Muscle layer of duodenum (tissue), 2 donors: Measurements from ENCODE around the gene GAST.
A peak's percentile ranks its signal among the peaks of the same experiment; 100 is the strongest.

ENCODE experiments used
- H3K27ac ChIP-seq: one replicate; pipeline ENCODE4 v1.7.0; 2013; ENCODE audit warnings: mild to moderate bottlenecking, low read length
- H3K27me3 ChIP-seq: one replicate; pipeline ENCODE4 v1.7.0; 2013; ENCODE audit warnings: low read depth, mild to moderate bottlenecking, control low read depth, low read length
- H3K36me3 ChIP-seq, 2 donors: one replicate each; pipeline ENCODE4 v1.7.0; 2013; ENCODE audit warnings: low read length in 2 of 2, control low read depth in 1 of 2, mild to moderate bottlenecking in 1 of 2; ENCODE audit not compliant: insufficient read depth in 2 of 2, control insufficient read depth in 1 of 2
- H3K4me1 ChIP-seq, 2 donors: one replicate each; pipeline ENCODE4 v1.7.0; 2013; ENCODE audit warnings: low read length in 2 of 2, mild to moderate bottlenecking in 2 of 2, control low read depth in 1 of 2, moderate library complexity in 1 of 2; ENCODE audit not compliant: insufficient read depth in 2 of 2, control insufficient read depth in 1 of 2
- H3K4me3 ChIP-seq, 2 donors: one replicate each; pipeline ENCODE4 v1.7.0; 2013; ENCODE audit warnings: low read length in 2 of 2, low read depth in 1 of 2, mild to moderate bottlenecking in 1 of 2
- H3K9me3 ChIP-seq, 2 donors: one replicate each; pipeline ENCODE4 v1.7.0; 2013; ENCODE audit warnings: low read length in 2 of 2, control low read depth in 1 of 2, mild to moderate bottlenecking in 1 of 2; ENCODE audit not compliant: control insufficient read depth in 1 of 2
- donor health status: healthy.

The GAST gene, protein sequence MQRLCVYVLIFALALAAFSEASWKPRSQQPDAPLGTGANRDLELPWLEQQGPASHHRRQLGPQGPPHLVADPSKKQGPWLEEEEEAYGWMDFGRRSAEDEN

DNA sequence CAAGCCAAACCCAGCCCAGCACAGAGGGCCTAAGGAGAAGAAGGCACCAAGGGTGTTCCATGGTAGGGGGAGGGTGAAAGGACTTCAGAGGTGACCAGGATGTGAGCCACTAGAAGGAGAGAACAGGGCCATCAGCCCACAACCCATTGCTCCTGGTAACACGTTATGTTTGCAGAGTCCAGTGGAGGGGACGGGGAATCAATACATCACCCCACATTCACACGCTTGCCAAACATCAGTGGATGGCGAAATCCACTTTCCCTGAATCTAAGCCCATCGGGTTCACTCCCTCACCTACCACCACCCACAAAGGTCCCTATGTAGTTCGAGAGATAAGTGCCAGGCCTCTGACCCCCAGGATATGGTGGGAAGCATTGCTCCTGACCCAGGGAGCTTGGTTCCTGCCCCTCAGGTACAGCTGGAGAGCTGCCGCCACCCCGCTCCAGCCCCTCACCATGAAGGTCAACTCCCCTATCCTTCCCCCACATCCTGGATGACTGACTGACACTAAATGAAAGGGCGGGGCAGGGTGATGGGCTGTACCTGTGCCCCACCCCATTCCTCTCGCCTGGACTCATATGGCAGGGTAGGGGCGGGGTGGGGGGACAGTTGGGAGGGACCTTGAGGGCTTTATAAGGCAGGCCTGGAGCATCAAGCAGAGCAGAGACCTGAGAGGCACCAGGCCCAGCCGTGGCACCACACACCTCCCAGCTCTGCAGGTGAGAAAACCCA is at the start of gene GAST:
GAST (plus strand) TSS at position 663 of the 732 bp plus-strand sequence. CDS start 3,106 bp downstream, outside the sequence.
- Histone ChIP-seq H3K27ac (no peak within 1 kb of the TSS), H3K36me3 (no peaks in the 10 kb centered on the region), H3K4me3 (no peak within 1 kb of the TSS), H3K4me1 (no peaks in the 10 kb centered on the region), H3K9me3 (no peaks in the 10 kb centered on the region), H3K27me3 (no peaks in the 10 kb centered on the region)

DNA sequence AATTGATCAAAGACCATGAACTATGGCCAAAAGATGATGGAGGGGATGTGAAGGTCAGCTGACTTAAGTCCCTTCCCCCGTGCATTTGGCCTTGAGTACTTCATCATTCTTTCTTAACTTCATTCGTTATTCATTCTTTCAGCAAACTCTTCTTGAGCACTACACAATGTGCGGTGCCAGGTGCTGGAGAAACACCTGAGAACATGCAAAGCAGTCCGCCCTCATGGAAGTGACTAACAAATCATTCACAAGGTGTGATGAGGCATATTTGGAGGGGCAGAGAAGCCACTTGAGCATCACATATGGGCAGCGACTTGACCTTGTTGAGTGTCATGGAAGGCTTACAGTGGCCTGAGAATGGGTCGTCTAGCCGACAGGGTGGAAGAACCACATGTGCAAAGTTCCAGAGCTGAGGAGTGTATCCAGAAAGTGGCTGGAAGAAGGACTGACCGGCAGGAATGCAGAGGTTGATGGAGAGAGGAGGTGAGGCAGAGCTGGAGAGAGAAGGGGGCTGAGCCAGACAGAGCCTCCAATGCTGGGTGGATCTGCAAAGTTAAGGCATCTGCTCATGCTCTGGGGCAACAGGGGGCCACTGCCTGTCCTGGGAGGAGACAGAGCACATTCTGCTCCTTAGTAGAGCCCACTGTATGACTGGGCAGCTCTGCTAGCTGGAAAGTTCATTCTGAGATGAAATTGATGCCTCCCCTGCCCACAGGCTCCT is 48.5 kb upstream of the GAST start:
- no peaks in the 10 kb centered on the region for H3K27me3 ChIP-seq
- H3K9me3 ChIP-seq: no peaks in the 10 kb centered on the region
- H3K27ac ChIP-seq: no peak overlapping the region
- H3K36me3 ChIP-seq: no peaks in the 10 kb centered on the region
- H3K4me3 ChIP-seq: no peak overlapping the region
- H3K4me1 ChIP-seq: peaks cover 5 to 8% of the 10 kb centered on the region in 2 donors

- Histone ChIP-seq H3K4me3 (no peak overlapping the region), H3K27me3 (no peaks in the 10 kb centered on the region), H3K27ac (no peak overlapping the region), H3K9me3 (no peaks in the 10 kb centered on the region), H3K36me3 (no peaks in the 10 kb centered on the region), H3K4me1 (peaks cover 5 to 8% of the 10 kb centered on the region in 2 donors)
Observed at GRCh38 chr17:41664172-41664457, 48.0 kb upstream of the GAST start.

DNA sequence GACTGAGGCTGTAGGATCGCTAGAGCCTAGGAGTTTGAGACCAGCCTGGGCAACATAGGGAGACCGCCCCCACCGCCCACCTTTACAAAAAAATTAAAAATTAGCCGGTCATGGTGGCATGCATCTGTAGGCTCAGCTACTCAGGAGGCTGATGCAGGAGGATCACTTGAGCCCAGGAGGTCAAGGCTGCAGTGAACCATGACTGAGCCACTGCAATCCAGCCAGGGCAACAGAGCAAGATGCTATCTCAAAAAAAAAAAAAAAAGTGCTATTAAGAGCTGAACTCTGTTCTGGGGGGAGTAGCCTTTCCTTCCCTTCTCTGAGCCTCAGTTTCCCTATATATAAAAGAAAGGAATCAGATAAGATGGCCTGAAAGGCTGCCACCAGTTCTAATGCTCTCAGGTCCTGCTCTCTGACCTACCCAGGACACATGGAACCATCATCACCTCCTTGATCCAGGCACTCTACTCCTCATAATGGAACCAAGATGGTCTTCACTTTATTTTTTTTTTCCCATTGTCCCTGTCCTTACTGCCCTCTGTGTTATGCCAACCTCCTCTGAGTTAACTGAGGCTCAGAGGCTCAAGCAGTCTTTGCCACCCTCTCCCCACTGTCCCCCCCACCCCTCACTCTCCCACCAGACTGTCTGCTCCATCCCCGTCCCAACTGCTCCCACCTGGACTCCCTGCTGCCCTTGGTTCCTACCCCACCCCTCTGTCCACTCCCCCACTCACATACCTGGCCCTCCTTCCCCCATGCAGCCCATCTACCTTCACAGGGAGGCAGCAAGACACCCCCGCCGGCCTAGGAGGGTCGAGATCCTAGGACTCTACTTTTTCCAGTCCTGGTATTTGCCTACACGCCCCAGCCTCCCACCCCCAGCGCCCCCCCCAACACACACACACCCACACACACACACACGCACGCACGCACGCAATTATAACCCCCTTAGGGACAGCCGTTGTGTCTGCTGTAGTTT is 47.3 kb upstream of the GAST start:
- Histone ChIP-seq H3K27me3 (no peaks in the 10 kb centered on the region), H3K9me3 (no peaks in the 10 kb centered on the region), H3K4me3 (peak overlapping the region; percentile 64 to 81), H3K27ac (peak overlapping the region; percentile 78), H3K36me3 (no peaks in the 10 kb centered on the region), H3K4me1 (peaks cover 5 to 8% of the 10 kb centered on the region in 2 donors)

DNA sequence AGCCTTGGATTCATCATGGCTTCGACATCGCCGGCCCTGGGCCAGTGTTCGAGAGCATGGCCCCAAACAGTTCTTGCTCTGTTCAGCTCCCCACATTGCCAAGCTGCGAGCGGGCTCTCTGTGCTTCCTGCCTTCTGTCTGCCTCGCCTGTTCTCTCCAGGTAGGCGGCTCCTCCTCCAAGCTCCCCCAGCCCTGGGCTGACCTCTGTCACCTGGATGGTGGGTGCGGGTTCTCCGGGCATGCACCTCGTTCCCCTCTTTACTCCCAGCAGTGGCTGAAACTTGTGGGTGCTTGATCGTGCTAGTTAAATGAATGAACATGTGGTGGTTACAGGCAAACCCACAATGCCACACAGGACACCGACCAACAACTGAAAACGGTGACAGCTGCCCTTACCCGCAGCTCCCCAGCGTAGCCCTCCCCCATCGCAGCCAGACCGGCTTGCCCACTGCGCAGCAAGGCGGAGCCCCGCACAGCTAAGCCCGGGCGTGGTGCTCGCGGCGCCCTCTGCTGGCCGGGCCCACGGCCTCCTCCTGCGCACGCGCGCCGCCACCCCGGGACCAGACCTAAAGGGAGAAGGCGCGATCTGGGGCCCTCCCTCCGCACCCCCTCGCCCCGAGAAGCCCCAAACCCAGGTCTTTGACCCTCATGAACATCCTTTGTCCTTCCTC is 46.4 kb upstream of the GAST start:
- Histone ChIP-seq H3K4me3 (peak overlapping the region; percentile 64 to 81), H3K36me3 (no peaks in the 10 kb centered on the region), H3K9me3 (no peaks in the 10 kb centered on the region), H3K27me3 (no peaks in the 10 kb centered on the region), H3K4me1 (peaks cover 5 to 8% of the 10 kb centered on the region in 2 donors), H3K27ac (peak overlapping the region; percentile 90)

DNA sequence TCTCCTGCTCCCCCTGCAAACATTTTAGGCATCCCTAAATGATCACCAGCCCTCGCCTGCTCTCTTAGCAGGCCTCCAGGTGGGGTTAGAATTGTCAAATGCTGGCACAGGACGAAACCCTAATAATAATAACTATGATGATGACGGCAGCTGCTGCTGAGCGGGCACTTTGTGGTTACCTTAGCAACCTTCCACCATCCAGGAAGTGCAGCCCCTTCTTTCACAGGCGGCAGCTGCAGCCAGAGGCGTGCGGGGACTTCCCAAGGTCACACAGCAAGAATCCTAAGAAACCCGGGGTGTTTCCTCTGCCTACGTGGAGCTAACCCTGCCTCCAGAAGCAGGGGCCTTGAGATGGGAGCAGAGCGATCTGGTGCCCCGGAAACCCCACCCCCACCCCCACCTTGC is 45.9 kb upstream of the GAST start:
- Histone ChIP-seq H3K36me3 (no peaks in the 10 kb centered on the region), H3K27ac (peak overlapping the region; percentile 90), H3K4me1 (peaks cover 5 to 8% of the 10 kb centered on the region in 2 donors), H3K27me3 (no peaks in the 10 kb centered on the region), H3K9me3 (no peaks in the 10 kb centered on the region), H3K4me3 (peak overlapping the region; percentile 64 to 81)

DNA sequence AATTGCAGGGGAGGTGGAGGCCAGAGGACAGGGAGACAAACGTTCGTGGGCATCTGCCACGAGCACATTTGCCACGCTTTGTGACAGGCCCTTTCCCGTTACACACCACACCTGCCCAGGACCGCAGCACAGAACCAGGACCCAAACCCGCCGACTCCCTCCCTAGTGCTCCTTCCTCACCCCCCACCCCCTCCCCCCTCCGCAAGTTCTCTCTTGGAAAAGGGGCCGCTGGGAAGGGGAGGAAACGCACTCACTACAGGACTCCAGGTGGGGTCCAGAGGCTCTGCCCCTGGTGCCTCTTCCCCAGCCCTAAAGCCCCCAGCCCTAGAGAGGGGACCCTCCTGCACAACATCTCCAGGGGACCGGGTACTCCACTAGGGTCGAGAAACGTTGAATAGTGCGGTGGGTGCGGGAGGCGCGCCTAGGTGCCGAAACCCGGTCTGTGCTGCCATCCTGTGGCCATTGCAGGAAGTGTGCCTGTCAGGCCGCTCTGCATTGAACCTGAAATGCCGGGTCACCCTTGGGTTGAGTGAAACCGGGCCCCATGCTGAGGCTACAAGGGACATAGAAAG is 45.3 kb upstream of the GAST start:
- Histone ChIP-seq H3K4me3 (peak overlapping the region; percentile 64 to 81), H3K27ac (peak overlapping the region; percentile 90), H3K4me1 (peaks cover 5 to 8% of the 10 kb centered on the region in 2 donors), H3K36me3 (no peaks in the 10 kb centered on the region), H3K27me3 (no peaks in the 10 kb centered on the region), H3K9me3 (no peaks in the 10 kb centered on the region)

DNA sequence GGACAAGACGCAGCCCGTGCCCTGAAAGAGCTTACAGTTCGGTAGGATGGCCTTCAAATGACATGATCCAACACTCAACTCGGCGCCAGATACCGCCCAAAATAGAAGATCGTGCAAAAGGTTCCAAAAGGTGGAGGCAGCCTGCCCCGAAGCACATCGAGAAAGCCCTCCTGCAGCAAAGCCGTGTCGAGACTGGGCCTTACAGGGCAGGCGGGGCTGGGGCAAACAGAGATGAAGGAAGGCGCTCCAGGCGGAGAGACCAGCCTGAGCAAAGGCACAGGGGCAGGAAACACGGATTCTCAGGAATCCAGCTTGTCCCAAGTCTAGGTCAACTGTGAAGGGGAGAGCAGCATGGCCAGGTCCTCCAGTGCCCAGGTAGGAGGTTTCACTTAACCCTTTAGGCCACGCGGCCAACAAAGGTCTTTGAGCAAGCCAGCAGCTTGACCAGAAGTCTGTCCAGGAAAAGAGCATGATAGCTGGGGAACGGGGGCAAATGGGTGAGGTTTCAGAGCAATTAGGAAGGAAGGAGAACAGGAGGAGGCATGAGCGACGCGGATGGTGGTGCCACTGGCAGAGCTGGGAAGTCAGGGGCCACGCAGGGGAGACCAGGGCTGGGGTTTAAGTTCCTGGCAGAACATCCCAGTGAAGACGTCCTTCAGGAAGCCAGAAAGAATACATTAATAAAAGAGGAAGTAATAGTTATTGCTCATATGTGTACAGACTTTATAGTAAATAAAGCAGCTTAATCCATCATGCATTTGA is 44.7 kb upstream of the GAST start:
- Histone ChIP-seq H3K36me3 (no peaks in the 10 kb centered on the region), H3K4me3 (peak overlapping the region in 1 of 2 donors; percentile 64), H3K27ac (no peak overlapping the region), H3K4me1 (peaks cover 5 to 8% of the 10 kb centered on the region in 2 donors), H3K9me3 (no peaks in the 10 kb centered on the region), H3K27me3 (no peaks in the 10 kb centered on the region)

- no peaks in the 10 kb centered on the region for H3K27me3 ChIP-seq
- no peaks in the 10 kb centered on the region for H3K36me3 ChIP-seq
- H3K4me1 ChIP-seq: peaks cover 2 to 5% of the 10 kb centered on the region in 2 donors
- H3K9me3 ChIP-seq: no peaks in the 10 kb centered on the region
- no peak overlapping the region for H3K27ac ChIP-seq
- no peak overlapping the region for H3K4me3 ChIP-seq
Observed at GRCh38 chr17:41672153-41672552, 40.0 kb upstream of the GAST start.
